Vagina (tissue), 2 donors: ENCODE results near the gene ATP8B3. TPM values are rescaled to one million over a fixed set of nuclear protein-coding genes. Genes with fewer than 3 reads are reported as not detected.

Source experiments
- DNase-seq, 2 donors: peaks; one replicate each; pipeline ENCODE4 v3.0.0-alpha.2; 2017; ENCODE audit errors: extremely low spot score in 2 of 2
- H3K27ac ChIP-seq: fragments of 200-600 bp; sonication (generic); one replicate; pipeline ENCODE4 v1.5.1; 2019
- H3K27me3 ChIP-seq: fragments of 200-600 bp; sonication (generic); one replicate; pipeline ENCODE4 v1.5.1; 2019
- H3K36me3 ChIP-seq, 2 donors: fragments of 200-600 bp; sonication (generic); one replicate each; pipeline ENCODE4 v1.5.1; 2017 to 2019
- H3K4me1 ChIP-seq: fragments of 200-600 bp; sonication (generic); one replicate; pipeline ENCODE4 v1.5.1; 2019
- H3K4me3 ChIP-seq, 2 donors: fragments of 200-600 bp; sonication (generic); 1 replicate in 1 of 2; 2 replicates in 1 of 2; pipeline ENCODE4 v1.5.1; 2016 to 2019
- H3K9me3 ChIP-seq: fragments of 200-600 bp; sonication (generic); one replicate; pipeline ENCODE4 v1.5.1; 2019
- POLR2A ChIP-seq, 2 donors: fragments of 450-650 bp; IDR thresholded peaks; one replicate each; pipeline ENCODE4 v1.6.1; 2017; ENCODE audit warnings: antibody characterized with exemption in 2 of 2, mild to moderate bottlenecking in 2 of 2, moderate library complexity in 2 of 2
- POLR2AphosphoS5 ChIP-seq, 2 donors: sonication (generic); formaldehyde crosslinking; IDR thresholded peaks; one replicate each; pipeline ENCODE4 v1.9.0; 2017; ENCODE audit warnings: antibody characterized with exemption in 2 of 2, mild to moderate bottlenecking in 2 of 2, low read depth in 1 of 2; ENCODE audit not compliant: insufficient read depth in 1 of 2
- intact Hi-C: fragments of 100-400 bp; cut with DNase I; formaldehyde crosslinking; loops from one replicate; pipeline ENCODE4 v1.15.1; 2023
- total RNA-seq: library from RNA; depleted of rRNA; stranded (reverse); fragments of >200 nt; gene quantifications from one replicate; pipeline ENCODE4 v1.2.3, GENCODE V29; 2016
- TF ChIP-seq, protein P1 (sequence below), 3 experiments: fragments of 450-650 bp in 2 of 3; fragments of 200-600 bp in 1 of 3; sonication (generic) in 1 of 3; IDR thresholded peaks; one replicate each; pipeline ENCODE4 v1.5.1; 2017 to 2019; ENCODE audit warnings: antibody characterized with exemption in 3 of 3, mild to moderate bottlenecking in 2 of 3, moderate library complexity in 2 of 3

ATP8B3 gene
- total RNA-seq, 1 donor from 2014 or later, result 3.2 TPM

- intact Hi-C loops, result no loop called here
- DNase-seq, result no peak
- Histone ChIP-seq H3K9me3 (no peaks in the 10 kb centered on the region), H3K27me3 (peaks cover 32% of the 10 kb centered on the region), H3K4me1 (peaks cover 22% of the 10 kb centered on the region), H3K36me3 (no peaks in the 10 kb centered on the region), H3K4me3 (no peak overlapping the region), H3K27ac (no peak overlapping the region)
- TF ChIP-seq POLR2AphosphoS5 (IDR thresholded peaks at IDR 0.05; ENCODE audit: insufficient read depth in 1 of 2, low read depth in 1 of 2) (no peak), POLR2A (IDR thresholded peaks at IDR 0.05) (no peak)
- TF ChIP-seq, protein P1, sequence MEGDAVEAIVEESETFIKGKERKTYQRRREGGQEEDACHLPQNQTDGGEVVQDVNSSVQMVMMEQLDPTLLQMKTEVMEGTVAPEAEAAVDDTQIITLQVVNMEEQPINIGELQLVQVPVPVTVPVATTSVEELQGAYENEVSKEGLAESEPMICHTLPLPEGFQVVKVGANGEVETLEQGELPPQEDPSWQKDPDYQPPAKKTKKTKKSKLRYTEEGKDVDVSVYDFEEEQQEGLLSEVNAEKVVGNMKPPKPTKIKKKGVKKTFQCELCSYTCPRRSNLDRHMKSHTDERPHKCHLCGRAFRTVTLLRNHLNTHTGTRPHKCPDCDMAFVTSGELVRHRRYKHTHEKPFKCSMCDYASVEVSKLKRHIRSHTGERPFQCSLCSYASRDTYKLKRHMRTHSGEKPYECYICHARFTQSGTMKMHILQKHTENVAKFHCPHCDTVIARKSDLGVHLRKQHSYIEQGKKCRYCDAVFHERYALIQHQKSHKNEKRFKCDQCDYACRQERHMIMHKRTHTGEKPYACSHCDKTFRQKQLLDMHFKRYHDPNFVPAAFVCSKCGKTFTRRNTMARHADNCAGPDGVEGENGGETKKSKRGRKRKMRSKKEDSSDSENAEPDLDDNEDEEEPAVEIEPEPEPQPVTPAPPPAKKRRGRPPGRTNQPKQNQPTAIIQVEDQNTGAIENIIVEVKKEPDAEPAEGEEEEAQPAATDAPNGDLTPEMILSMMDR (IDR thresholded peaks at IDR 0.05), result no peak
Measured at GRCh38 chr19:1744133-1744665, 67.9 kb downstream of the ATP8B3 start.

DNA sequence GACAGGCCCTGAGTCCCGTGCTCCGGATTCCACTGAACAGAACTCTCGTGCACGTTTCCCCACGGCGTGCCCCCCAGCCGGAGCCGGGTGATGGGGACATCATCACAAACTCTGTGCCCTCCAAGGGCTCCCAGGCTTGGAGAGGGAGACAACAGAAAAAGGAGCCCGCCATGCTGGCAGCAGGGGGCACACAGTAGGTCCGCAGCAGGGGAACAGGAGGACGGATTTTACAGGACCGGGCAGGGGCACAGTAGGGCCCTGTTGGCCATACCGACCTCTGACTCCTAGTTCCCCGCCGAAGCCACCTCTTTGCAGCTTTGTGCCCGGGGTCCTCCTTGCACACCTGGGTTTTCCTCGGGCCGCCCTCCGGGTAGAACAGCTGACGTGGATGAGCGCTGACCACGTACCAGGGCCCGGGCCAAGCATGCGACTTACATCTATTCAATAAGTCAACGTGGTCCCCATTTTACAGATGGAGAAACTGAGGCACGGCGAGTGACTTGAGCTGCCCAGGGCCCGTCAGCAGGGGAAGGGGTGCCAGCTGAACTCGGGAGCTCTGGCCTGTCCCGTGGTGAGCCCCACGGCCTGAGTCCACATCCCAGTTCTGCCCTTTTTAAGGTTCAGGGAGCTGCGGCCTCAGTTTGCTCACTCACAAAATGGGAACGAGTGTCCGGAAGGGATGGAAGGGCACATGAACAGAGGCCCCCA is 68.9 kb downstream of the ATP8B3 start:
- no peak overlapping the region for H3K27ac ChIP-seq
- TF ChIP-seq POLR2AphosphoS5 (IDR thresholded peaks at IDR 0.05; ENCODE audit: insufficient read depth in 1 of 2, low read depth in 1 of 2) (no peak), POLR2A (IDR thresholded peaks at IDR 0.05) (no peak)
- TF ChIP-seq, protein P1 (IDR thresholded peaks at IDR 0.05), result no peak
- no peak for DNase-seq
- H3K9me3 ChIP-seq, result no peaks in the 10 kb centered on the region
- intact Hi-C loops, result no loop called here
- H3K4me1 ChIP-seq, result peaks cover 11% of the 10 kb centered on the region
- no peaks in the 10 kb centered on the region for H3K36me3 ChIP-seq
- no peak overlapping the region for H3K4me3 ChIP-seq
- H3K27me3 ChIP-seq, result peaks cover 23% of the 10 kb centered on the region

DNA sequence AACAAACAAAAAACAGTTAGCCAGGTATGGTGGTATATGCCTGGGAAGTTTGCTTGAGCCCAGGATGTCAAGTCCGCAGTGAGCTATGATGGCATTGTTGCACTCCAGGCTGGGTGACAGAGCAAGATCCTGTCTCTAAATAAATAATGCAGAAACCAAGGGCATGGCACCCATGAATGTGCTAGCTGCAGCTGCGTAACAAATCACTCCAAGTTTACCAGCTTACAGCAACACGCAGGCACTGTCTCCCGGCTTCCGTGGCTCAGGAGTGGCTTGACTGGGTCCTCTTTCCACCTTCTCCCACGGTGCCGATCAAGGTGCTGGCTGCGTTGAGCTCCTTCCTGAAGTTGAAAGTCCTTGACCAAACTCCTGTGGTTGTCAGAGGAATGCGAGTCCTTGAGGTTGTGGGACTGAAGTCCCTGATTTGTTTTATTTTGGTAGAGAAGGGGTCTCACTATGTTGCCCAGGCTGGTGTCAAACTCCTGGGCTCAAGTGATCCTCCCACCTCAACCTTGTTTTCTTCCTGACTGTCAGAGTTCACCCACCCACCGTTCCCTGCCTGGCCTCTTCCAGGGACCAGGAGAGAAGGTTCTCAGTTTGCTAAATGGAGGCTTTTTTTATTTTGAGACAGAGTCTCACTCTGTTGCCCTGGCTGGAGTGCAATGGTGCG is 72.0 kb downstream of the ATP8B3 start:
- peaks cover 4% of the 10 kb centered on the region for H3K27me3 ChIP-seq

GRCh38 chr19:1736927-1737326 is 75.1 kb downstream of the ATP8B3 start:
- H3K4me1 ChIP-seq, result no peaks in the 10 kb centered on the region
- H3K9me3 ChIP-seq, result no peaks in the 10 kb centered on the region
- H3K27me3 ChIP-seq, result no peaks in the 10 kb centered on the region
- no peak overlapping the region for H3K27ac ChIP-seq
- no peaks in the 10 kb centered on the region for H3K36me3 ChIP-seq
- no peak overlapping the region for H3K4me3 ChIP-seq
- DNase-seq, result no peak
- TF ChIP-seq POLR2A (IDR thresholded peaks at IDR 0.05) (no peak), POLR2AphosphoS5 (IDR thresholded peaks at IDR 0.05; ENCODE audit: insufficient read depth in 1 of 2, low read depth in 1 of 2) (no peak)
- TF ChIP-seq, protein P1 (IDR thresholded peaks at IDR 0.05), result no peak
- intact Hi-C loops, result no loop called here

More for the DNA sequence above, 72.0 kb downstream of the ATP8B3 start:
- H3K36me3 ChIP-seq, result no peaks in the 10 kb centered on the region
- H3K27ac ChIP-seq, result no peak overlapping the region
- intact Hi-C loops, result no loop called here
- no peaks in the 10 kb centered on the region for H3K9me3 ChIP-seq
- TF ChIP-seq POLR2AphosphoS5 (IDR thresholded peaks at IDR 0.05; ENCODE audit: insufficient read depth in 1 of 2, low read depth in 1 of 2), result no peak
- TF ChIP-seq, protein P1 (IDR thresholded peaks at IDR 0.05), result no peak
- TF ChIP-seq POLR2A (IDR thresholded peaks at IDR 0.05), result no peak
- DNase-seq, result no peak
- H3K4me3 ChIP-seq, result no peak overlapping the region
- no peaks in the 10 kb centered on the region for H3K4me1 ChIP-seq

- H3K9me3 ChIP-seq, result no peaks in the 10 kb centered on the region
- no peaks in the 10 kb centered on the region for H3K4me1 ChIP-seq
- H3K4me3 ChIP-seq, result no peak overlapping the region
- intact Hi-C loops, result no loop called here
- DNase-seq, result no peak
- H3K27ac ChIP-seq, result no peak overlapping the region
- no peak for TF ChIP-seq POLR2AphosphoS5 (IDR thresholded peaks at IDR 0.05; ENCODE audit: insufficient read depth in 1 of 2, low read depth in 1 of 2)
- no peak for TF ChIP-seq POLR2A (IDR thresholded peaks at IDR 0.05)
- TF ChIP-seq, protein P1 (IDR thresholded peaks at IDR 0.05), result no peak
- no peaks in the 10 kb centered on the region for H3K27me3 ChIP-seq
- no peaks in the 10 kb centered on the region for H3K36me3 ChIP-seq
Measured at GRCh38 chr19:1736280-1736679, 75.8 kb downstream of the ATP8B3 start.
